Skeletal muscle satellite cell (primary cell): ENCODE results near the gene PHACTR2.
"Not testable (repeated sequence)": the region's sequence is repeated elsewhere in the genome, so short reads cannot be mapped to it uniquely, and the experiment has no call there.

ENCODE experiments used
- H3K27me3 ChIP-seq: 2 replicates; pipeline ENCODE4 v1.7.0; 2013; ENCODE audit warnings: low read length; ENCODE audit not compliant: control insufficient read depth, insufficient read depth
- H3K36me3 ChIP-seq: 2 replicates; pipeline ENCODE4 v1.7.0; 2013; ENCODE audit warnings: mild to moderate bottlenecking, control low read depth, low read length; ENCODE audit not compliant: insufficient read depth
- H3K4me1 ChIP-seq: 2 replicates; pipeline ENCODE4 v1.7.0; 2013; ENCODE audit warnings: low read length; ENCODE audit not compliant: control insufficient read depth, insufficient read depth
- H3K4me2 ChIP-seq: 2 replicates; pipeline ENCODE4 v1.7.0; 2013; ENCODE audit warnings: mild to moderate bottlenecking, low read length
- H3K4me3 ChIP-seq: 2 replicates; pipeline ENCODE4 v1.7.0; 2013; ENCODE audit warnings: low read length
- H3K9ac ChIP-seq: 2 replicates; pipeline ENCODE4 v1.7.0; 2013; ENCODE audit warnings: mild to moderate bottlenecking, low read depth, low read length, moderate library complexity
- H3K9me3 ChIP-seq: replicated peaks from 2 replicates; pipeline ENCODE4 v1.7.0; 2013; ENCODE audit warnings: mild to moderate bottlenecking, control low read depth, low read length

Gene PHACTR2

GRCh38 chr6:143652841-143653331 lies 24.9 kb upstream of the PHACTR2 start:
- Histone ChIP-seq H3K4me3 (no peak overlapping the region), H3K9ac (no peak overlapping the region), H3K4me1 (no peaks in the 10 kb centered on the region), H3K9me3 (no peaks in the 10 kb centered on the region), H3K36me3 (no peaks in the 10 kb centered on the region), H3K4me2 (no peak overlapping the region), H3K27me3 (no peaks in the 10 kb centered on the region)

GRCh38 chr6:143655541-143655940 lies 22.2 kb upstream of the PHACTR2 start:
- Histone ChIP-seq H3K4me1 (no peaks in the 10 kb centered on the region), H3K4me3 (no peak overlapping the region), H3K27me3 (no peaks in the 10 kb centered on the region), H3K36me3 (no peaks in the 10 kb centered on the region), H3K9ac (no peak overlapping the region), H3K9me3 (no peaks in the 10 kb centered on the region), H3K4me2 (no peak overlapping the region)

- no peaks in the 10 kb centered on the region for H3K9me3 ChIP-seq
- no peaks in the 10 kb centered on the region for H3K4me1 ChIP-seq
- H3K36me3 ChIP-seq = no peaks in the 10 kb centered on the region
- H3K4me3 ChIP-seq = no peak overlapping the region
- H3K27me3 ChIP-seq = no peaks in the 10 kb centered on the region
- H3K4me2 ChIP-seq = no peak overlapping the region
- no peak overlapping the region for H3K9ac ChIP-seq
These were observed 21.7 kb upstream of the PHACTR2 start for GRCh38 chr6:143656026-143656425.

DNA sequence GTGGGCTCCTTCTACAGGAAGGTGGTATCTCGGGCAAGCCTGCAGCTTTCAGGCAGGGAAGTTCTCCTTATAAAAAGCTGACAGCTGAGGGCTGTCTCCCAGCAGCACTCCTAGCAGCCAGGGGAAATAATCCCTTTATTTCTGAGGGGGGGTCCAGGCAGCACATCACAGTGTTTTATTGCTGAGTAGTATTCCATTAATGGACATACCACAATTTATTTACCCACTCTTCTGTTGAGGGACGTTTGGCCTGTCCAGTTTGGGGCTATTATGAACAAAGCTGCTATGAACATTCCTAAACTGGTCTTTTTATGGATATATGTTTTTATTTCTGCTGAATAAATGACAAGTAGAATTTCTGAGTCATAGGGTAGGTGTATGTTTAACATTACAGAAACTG lies 20.0 kb upstream of the PHACTR2 start:
- no peak overlapping the region for H3K4me2 ChIP-seq
- no peaks in the 10 kb centered on the region for H3K27me3 ChIP-seq
- H3K9ac ChIP-seq = no peak overlapping the region
- H3K9me3 ChIP-seq = no peaks in the 10 kb centered on the region
- no peaks in the 10 kb centered on the region for H3K4me1 ChIP-seq
- no peaks in the 10 kb centered on the region for H3K36me3 ChIP-seq
- H3K4me3 ChIP-seq = no peak overlapping the region

DNA sequence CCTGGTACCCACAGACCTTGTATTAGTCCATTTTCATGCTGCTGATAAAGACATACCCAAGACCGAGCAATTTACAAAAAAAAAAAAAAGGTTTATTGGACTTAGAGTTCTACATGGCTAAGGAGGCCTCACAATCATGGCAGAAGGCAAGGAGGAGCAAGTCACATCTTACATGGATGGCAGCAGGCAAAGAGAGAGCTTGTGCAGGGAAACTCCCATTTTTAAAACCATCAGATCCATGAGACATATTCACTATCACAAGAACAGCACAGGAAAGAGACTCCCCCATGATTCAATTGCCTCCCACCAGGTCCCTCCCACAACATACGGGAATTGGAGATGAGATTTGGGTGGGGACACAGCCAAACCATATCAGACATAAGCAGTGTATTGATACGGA lies 17.6 kb upstream of the PHACTR2 start:
- not testable (repeated sequence) for H3K36me3 ChIP-seq, H3K4me2 ChIP-seq, H3K9me3 ChIP-seq, H3K9ac ChIP-seq, H3K4me3 ChIP-seq, H3K4me1 ChIP-seq, H3K27me3 ChIP-seq

- Histone ChIP-seq H3K4me1 (no peaks in the 10 kb centered on the region), H3K9me3 (no peaks in the 10 kb centered on the region), H3K4me2 (no peak overlapping the region), H3K27me3 (no peaks in the 10 kb centered on the region), H3K9ac (no peak overlapping the region), H3K36me3 (no peaks in the 10 kb centered on the region), H3K4me3 (no peak overlapping the region)
These were observed 13.6 kb upstream of the PHACTR2 start for GRCh38 chr6:143664171-143664570.

- not testable (repeated sequence) for H3K4me1 ChIP-seq, H3K27me3 ChIP-seq, H3K9ac ChIP-seq, H3K36me3 ChIP-seq, H3K4me2 ChIP-seq, H3K4me3 ChIP-seq, H3K9me3 ChIP-seq
These were observed 11.8 kb upstream of the PHACTR2 start for GRCh38 chr6:143666007-143666406.

- not testable (repeated sequence) for H3K27me3 ChIP-seq, H3K4me2 ChIP-seq, H3K36me3 ChIP-seq, H3K9me3 ChIP-seq, H3K4me3 ChIP-seq, H3K9ac ChIP-seq
- peaks cover 17% of the 10 kb centered on the region for H3K4me1 ChIP-seq
These were observed 8.3 kb upstream of the PHACTR2 start for GRCh38 chr6:143669483-143669882.

DNA sequence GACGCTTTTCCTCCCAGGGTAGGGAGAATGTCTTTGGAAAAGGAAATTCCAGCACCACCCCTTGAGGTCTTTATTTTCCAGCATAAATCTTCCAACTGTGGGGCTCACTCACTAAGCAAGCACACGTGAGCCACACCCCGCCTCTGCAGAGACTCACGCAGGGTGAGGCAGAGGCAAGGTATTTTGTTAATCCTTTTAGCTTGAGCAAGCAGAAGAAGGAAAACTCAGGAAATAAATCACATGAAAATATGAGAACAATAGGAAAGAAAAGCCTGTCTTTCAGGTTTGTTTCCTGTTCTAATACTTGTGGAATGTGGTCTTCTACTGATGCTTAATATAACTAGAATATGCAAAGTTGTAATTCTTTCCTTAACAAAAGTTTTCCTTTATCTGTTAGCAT lies 4.1 kb upstream of the PHACTR2 start:
- H3K4me3 ChIP-seq = no peak overlapping the region
- no peaks in the 10 kb centered on the region for H3K9me3 ChIP-seq
- H3K4me2 ChIP-seq = peak overlapping the region; percentile 41
- H3K4me1 ChIP-seq = peaks cover 44% of the 10 kb centered on the region
- H3K9ac ChIP-seq = peak overlapping the region; percentile 39
- H3K36me3 ChIP-seq = no peaks in the 10 kb centered on the region
- H3K27me3 ChIP-seq = no peaks in the 10 kb centered on the region

- no peak overlapping the region for H3K4me2 ChIP-seq
- peaks cover 44% of the 10 kb centered on the region for H3K4me1 ChIP-seq
- H3K27me3 ChIP-seq = no peaks in the 10 kb centered on the region
- H3K9ac ChIP-seq = no peak overlapping the region
- H3K36me3 ChIP-seq = no peaks in the 10 kb centered on the region
- H3K4me3 ChIP-seq = no peak overlapping the region
- H3K9me3 ChIP-seq = no peaks in the 10 kb centered on the region
These were observed 3.0 kb upstream of the PHACTR2 start for GRCh38 chr6:143674483-143675381.

GRCh38 chr6:143675382-143675900 lies 2.3 kb upstream of the PHACTR2 start:
- H3K4me3 ChIP-seq = no peak overlapping the region
- H3K9me3 ChIP-seq = no peaks in the 10 kb centered on the region
- H3K4me2 ChIP-seq = peak overlapping the region; percentile 37
- H3K27me3 ChIP-seq = no peaks in the 10 kb centered on the region
- peaks cover 49% of the 10 kb centered on the region for H3K4me1 ChIP-seq
- no peaks in the 10 kb centered on the region for H3K36me3 ChIP-seq
- no peak overlapping the region for H3K9ac ChIP-seq

DNA sequence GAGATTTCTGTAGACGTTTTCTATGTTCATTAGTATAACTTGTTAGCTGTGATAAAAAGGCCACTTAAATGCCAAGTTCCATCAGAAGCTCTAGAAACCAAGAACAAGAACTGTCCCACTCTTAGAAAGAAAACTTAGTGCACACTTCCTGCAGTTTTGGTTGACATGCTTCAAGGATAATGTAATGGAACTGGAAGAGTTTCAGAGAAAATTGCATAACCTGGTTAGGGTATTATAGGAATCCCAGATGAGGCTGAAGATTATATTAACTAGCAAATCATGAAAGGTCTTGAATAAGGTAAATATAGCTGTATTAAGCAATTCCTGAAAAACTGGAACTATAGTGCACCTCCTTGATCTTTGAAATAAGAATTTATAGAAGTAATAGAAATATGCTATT lies 1.8 kb upstream of the PHACTR2 start:
- H3K9ac ChIP-seq = no peak overlapping the region
- H3K9me3 ChIP-seq = no peaks in the 10 kb centered on the region
- no peaks in the 10 kb centered on the region for H3K27me3 ChIP-seq
- H3K4me3 ChIP-seq = no peak overlapping the region
- no peaks in the 10 kb centered on the region for H3K36me3 ChIP-seq
- H3K4me2 ChIP-seq = peak overlapping the region; percentile 37
- peaks cover 54% of the 10 kb centered on the region for H3K4me1 ChIP-seq
